OCI-M1 (cell line): ENCODE results near the gene MFSD2B.
A peak's percentile ranks its signal among the peaks of the same experiment; 100 is the strongest.

Source experiments
- DNase-seq: peaks from one replicate; lab custom pipeline; 2025; lab: John Stamatoyannopoulos, UW

Gene MFSD2B

GRCh38 chr2:24050041-24050979, 40.4 kb downstream of the MFSD2B start:
- DNase-seq = no peak

GRCh38 chr2:24051833-24052232, 41.9 kb downstream of the MFSD2B start:
- DNase-seq = no peak

- DNase-seq = no peak
Measured at GRCh38 chr2:24052951-24053350, 43.1 kb downstream of the MFSD2B start.

DNA sequence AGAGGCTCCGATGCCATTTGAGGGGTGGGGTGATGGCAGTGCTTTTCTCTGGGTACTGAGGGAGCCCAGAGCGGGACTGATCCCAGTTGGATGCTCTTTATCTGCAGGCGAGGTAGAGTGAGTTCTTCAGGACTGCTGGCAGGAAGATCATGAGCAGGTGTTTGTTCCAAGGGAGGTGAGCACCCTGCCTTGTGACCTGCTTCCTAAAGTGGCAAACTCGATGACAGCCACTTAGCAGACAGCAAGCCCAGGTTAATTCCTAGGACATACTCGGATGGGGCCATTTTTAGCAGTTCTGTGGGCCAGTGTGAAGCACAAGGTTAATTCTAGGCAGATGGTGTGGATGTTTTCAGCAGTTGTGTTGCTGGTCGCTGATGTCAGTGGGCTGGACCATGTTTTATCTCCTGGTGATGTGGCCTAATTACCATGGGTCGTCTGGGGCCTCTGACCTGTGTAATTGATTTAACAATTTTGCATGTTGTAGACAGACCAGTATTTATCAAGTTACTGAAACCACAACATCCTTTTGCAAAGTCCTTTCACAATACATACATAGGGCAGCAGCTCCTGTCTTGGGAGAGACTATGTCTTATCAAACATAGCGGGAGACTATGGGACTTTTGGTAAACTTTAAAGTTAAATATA, 44.6 kb downstream of the MFSD2B start:
- DNase-seq = peak; percentile 61

DNA sequence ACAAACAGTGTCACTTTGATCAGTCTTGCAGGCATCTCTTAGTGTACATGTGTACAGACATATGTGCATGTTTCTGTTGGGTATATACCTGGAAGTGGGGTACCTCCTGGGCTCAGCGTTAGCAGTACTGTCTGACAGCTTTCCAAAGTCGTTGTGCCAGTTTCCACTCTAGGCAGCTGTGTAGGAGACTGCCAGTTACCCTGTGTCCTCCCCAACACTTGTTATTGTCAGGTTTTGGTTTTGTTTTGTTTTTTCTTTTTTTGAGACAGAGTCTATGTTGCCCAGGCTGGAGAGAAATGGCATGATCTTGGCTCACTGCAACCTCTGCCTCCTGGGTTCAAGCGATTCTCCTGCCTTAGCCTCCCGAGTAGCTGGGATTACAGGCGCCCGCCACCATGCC, 45.9 kb downstream of the MFSD2B start:
- DNase-seq = no peak

DNA sequence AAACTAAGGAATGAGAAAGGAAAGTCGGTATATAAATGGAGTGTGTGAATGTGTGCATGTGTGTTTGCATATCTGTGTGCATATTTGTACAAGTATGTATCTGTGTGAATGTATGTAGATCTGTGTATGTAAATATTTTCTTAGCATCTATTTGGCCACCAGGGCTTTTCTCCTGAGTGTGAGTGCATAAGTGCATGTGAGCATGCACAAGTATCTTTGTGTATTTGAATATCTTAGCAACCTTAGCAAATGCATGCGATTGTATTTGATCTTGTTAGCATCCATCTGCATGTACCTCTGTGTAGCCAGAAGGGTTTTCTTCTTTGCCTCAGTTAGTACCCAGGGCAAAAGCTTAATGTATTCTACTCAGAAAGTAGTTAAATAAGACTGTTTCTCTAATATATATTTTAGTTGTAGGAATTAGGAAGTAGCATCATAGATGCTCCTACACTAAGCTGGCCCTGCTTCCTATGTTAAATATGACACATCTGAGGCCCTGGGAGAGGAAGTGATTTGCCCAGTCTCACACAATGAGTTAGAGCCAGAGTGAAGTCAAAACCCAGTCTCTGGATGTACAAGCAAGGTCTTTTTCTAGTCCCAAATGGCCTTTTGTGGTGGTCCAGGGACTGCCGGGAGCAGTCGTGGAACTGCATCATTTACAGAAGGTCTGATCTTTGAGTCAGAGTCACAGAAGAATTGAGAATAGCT, 48.8 kb downstream of the MFSD2B start:
- no peak for DNase-seq

DNA sequence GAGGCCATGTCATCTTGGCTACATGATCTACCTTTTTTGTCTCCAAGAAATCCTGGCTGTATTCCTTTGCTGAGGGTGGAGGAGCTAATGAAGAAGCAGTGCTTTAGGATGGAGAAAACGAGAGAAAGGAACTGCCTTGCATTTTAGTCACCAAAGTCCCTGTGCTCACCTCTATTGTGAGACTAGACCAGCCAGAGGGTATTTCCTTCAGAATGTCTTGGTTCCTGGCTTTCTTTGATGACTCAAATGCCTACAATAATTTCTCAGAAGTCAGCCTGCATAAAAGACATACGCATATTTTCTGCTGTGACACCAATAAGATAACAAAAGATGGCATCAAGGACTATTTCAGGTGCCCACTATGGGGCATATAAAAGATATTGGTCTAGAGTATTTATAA, 55.5 kb downstream of the MFSD2B start:
- DNase-seq = no peak

DNA sequence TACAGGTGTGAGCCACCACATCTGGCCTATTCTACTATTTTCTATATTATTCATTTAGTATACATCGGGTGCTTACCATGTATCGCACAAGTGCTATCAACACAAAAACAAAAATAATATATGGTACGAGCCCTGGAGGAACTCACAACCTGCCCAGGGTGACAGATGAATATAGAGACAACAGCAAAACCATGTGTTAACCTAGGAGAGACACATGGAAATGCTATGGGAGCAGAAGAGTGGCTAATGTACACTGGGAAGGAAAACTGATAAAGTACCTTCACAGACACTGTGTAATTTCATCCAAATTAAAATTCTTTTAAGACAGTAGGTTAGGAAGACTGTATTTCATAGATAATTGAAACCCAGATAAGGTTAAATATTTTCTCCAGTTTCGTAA, 62.4 kb downstream of the MFSD2B start:
- DNase-seq = no peak

DNA sequence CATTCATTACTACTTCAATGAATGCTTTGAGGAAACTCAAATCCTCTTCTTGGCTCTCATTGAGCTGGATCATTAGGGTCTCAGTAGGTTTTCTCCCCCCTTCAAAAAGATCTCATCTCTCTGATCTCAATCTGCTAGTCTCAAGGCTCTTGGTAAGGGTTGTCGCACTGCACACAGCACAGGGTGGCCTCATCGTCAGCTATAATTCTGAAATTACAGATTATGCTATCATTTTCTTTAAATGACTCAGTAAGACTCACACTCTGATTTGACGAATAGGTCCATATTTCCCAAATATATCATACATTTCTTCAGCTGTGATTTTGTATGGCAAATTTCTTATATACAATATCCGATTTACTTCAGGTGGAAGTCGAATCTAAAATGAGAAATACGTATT, 63.9 kb downstream of the MFSD2B start:
- no peak for DNase-seq

DNA sequence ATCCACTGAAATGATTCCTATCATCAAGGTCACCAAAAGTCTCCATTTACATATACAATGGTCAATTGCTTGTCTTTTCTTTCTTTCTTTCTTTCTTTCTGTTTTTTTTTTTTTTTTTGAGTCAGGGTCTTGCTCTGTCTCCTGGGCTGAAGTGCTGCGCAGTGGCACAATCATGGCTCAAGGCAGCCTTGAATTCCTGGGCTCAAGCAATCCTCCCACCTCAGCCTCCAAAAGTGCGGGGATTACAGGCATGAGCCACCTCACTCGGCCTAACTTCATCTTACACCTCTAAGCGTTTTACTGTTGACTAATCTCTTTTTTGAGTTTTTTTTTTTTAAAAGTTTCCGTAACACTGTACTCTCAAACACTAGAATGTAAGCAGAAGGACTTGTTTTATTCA, 65.4 kb downstream of the MFSD2B start:
- DNase-seq = no peak
